Pons (tissue), 1 donor: ENCODE results near the gene GPR35.

Experiments
- DNase-seq: peaks from one replicate; pipeline ENCODE4 v3.0.0-alpha.2; 2016; ENCODE audit warnings: low spot score

GPR35 gene

GRCh38 chr2:240624950-240625621, at the start of gene GPR35:
Gene GPR35 (plus strand): TSS chr2:240625480. CDS start chr2:240629953, 4,473 bp downstream.
- DNase-seq: peak; percentile 14

- no peak for DNase-seq
These were observed 49.2 kb upstream of the GPR35 start for GRCh38 chr2:240576036-240576435.

- no peak for DNase-seq
These were observed 48.7 kb upstream of the GPR35 start for GRCh38 chr2:240576436-240577205.

GRCh38 chr2:240577281-240578109, 47.8 kb upstream of the GPR35 start:
- DNase-seq: no peak

- no peak for DNase-seq
These were observed 47.2 kb upstream of the GPR35 start for GRCh38 chr2:240578110-240578450.

- DNase-seq: no peak
These were observed 46.8 kb upstream of the GPR35 start for GRCh38 chr2:240578488-240578887.

GRCh38 chr2:240579071-240579762, 46.1 kb upstream of the GPR35 start:
- DNase-seq: no peak

GRCh38 chr2:240579771-240580614, 45.3 kb upstream of the GPR35 start:
- DNase-seq: no peak

GRCh38 chr2:240581811-240582210, 43.5 kb upstream of the GPR35 start:
- DNase-seq: no peak

GRCh38 chr2:240582781-240583180, 42.5 kb upstream of the GPR35 start:
- no peak for DNase-seq

GRCh38 chr2:240583774-240584173, 41.5 kb upstream of the GPR35 start:
- DNase-seq: no peak

GRCh38 chr2:240584486-240585031, 40.7 kb upstream of the GPR35 start:
- DNase-seq: no peak

GRCh38 chr2:240585101-240585500, 40.2 kb upstream of the GPR35 start:
- no peak for DNase-seq

- no peak for DNase-seq
These were observed 39.5 kb upstream of the GPR35 start for GRCh38 chr2:240585681-240586197.

GRCh38 chr2:240586198-240586918, 38.9 kb upstream of the GPR35 start, which contains the start of gene CAPN10:
Gene CAPN10 (plus strand): TSS chr2:240586734. CDS start chr2:240586912, 178 bp downstream.
- DNase-seq: peak; percentile 95

- DNase-seq: no peak
These were observed 38.1 kb upstream of the GPR35 start for GRCh38 chr2:240586919-240587800.

GRCh38 chr2:240588006-240588655, 37.1 kb upstream of the GPR35 start:
- DNase-seq: no peak

GRCh38 chr2:240588669-240589068, 36.6 kb upstream of the GPR35 start:
- no peak for DNase-seq
